Activated CD4-positive, alpha-beta T cell treated with anti-CD3 and anti-CD28 coated beads, Interleukin-2, amount 50 U/mL, for 48 hours (primary cell): ENCODE data around the gene MYRIP.
"Not testable (repeated sequence)": the region's sequence is repeated elsewhere in the genome, so short reads cannot be mapped to it uniquely, and the experiment has no call there.

Source experiments
- DNase-seq, 2 experiments: peaks; one replicate each; pipeline ENCODE4 v3.0.0-alpha.2; 2020

MYRIP gene

DNA sequence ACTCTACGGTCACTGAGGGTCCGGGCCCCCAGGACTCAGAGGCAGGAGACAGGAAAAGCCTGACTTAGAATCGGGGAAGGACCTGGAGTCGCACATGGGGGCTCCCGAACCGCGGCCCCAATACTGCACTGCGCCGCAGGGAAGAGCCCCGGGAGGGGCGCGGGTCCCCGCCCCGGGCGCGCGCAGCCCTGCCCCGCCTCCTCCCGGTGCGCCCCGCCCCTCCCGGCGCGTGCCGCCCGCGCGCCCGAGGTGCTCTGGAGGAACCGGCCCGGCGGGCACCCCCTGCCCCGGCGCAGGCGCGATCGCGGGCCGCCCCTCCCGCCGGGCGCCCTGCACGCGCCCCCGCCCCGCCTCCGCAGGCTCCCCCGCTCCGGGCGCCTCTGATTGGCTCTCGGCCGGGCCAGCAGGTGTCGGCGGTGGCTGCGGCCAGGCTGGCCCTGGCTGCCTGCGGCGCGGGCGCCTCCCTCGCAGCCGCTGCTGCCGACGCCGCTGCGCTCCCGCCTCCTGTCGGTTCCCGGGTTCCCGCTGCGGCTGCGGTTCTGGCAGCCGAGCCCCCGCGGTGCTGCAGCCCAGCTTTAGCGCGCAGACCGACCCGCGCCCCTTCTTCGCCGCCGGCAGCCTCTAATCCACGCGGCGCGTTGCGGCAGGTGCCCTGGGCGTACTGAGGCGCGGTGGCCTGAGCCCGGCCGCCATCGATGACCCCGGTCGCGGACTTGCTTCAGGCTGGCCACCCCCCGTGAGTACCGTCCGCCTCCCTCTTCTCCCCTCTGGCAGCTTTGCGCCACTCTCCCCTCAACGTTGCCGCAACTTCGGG lies at the start of gene MYRIP:
Gene MYRIP, plus strand, starts transcription at position 429 of the 814 bp plus-strand sequence. CDS start 91,208 bp downstream, outside the sequence.
- DNase-seq, result peak in 1 of 2 experiments; percentile 4

GRCh38 chr3:39760325-39760724 lies 49.1 kb upstream of the MYRIP start:
- DNase-seq, result no peak

- no peak for DNase-seq
These were observed 46.8 kb upstream of the MYRIP start for GRCh38 chr3:39762537-39763070.

DNA sequence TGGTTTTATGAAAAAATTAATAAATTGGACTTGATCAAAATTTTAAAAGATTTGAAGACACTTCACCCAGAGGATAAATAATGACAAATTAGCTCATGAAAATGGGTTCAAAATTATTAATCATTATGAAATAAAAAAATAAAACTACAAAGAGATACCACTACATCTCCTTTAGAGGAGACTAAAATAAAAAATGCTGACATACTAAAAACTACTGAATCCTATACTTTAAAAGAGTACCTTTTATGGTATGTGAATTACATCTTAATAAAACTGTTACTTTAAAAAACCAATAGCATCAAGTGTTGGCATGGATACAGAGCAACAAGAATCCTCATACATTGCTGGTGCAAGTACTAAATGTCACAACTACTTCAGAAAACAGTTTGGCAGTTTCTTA lies 46.0 kb upstream of the MYRIP start:
- DNase-seq, result no peak

DNA sequence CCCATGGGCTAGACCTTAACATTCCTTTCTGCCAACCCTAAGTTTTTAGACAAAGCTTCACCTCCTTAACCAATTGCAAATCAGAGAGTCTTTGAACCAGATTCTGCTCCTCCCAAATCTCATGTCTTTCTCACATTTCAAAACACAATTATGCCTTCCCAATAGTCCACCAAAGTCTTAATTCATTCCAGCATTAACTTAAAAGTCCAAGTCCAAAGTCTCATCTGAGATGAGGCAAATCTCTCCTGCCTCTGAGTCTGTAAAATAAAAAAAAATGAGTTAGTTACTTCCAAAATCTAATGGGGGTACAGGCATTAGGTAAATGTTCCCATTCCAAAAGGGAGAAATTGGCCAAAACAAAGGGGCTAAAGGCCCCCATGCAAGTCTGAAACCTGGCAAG lies 43.8 kb upstream of the MYRIP start:
- no peak for DNase-seq

DNA sequence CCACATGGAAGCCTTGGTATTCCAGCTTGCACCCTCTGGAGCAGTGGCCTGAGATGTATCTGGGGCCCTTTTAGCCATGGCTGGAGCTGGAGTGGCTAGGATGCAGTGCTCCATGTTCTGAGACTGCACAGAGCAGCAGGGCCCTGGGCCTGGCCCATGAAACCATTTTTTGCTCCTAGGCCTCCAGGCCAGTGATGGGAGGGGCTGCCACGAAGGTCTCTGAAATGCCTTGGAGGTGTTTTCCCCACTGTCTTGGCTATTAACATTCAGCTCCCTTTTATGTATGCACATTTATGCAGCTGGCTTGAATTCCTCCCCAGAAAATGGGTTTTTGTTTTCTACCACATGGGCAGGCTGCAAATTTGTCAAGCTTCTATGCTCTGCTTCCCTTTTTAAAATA lies 43.0 kb upstream of the MYRIP start:
- DNase-seq, result no peak

DNA sequence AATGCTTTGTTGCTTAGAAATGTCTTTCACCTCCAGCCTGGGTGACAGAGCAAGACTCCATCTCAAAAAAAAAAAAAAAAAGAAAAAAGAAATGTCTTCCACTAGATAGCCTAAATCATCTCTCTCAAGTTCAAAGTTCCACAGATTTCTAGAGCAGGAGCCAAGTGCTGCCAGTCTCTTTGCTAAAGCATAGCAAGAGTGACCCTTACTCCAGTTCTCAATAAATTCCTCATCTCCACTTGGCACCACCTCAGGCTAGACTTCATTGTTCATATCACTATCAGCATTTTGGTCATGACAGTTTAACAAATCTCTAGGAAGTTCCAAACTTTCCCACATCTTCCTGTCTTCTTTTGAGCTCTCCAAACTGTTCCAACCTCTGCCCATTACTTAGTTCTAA lies 42.5 kb upstream of the MYRIP start:
- not testable (repeated sequence) for DNase-seq

DNA sequence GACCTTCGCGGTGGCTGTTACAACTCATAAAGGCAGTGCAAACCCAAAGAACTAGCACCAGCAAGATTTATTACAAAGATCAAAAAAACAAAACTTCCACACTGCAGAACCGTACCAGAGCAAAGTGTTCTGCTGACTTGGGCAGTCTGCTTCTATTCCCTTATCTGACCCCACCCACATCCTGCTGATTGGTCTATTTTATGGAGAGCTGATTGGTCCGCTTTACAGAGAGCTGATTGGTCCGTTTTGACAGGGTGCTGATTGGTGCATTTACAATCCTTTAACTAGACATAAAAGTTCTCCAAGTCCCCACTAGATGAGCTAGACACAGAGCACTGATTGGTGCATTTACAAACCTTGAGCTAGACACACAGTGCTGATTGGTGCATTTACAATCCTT lies 31.2 kb upstream of the MYRIP start:
- DNase-seq, result not testable (repeated sequence)

DNA sequence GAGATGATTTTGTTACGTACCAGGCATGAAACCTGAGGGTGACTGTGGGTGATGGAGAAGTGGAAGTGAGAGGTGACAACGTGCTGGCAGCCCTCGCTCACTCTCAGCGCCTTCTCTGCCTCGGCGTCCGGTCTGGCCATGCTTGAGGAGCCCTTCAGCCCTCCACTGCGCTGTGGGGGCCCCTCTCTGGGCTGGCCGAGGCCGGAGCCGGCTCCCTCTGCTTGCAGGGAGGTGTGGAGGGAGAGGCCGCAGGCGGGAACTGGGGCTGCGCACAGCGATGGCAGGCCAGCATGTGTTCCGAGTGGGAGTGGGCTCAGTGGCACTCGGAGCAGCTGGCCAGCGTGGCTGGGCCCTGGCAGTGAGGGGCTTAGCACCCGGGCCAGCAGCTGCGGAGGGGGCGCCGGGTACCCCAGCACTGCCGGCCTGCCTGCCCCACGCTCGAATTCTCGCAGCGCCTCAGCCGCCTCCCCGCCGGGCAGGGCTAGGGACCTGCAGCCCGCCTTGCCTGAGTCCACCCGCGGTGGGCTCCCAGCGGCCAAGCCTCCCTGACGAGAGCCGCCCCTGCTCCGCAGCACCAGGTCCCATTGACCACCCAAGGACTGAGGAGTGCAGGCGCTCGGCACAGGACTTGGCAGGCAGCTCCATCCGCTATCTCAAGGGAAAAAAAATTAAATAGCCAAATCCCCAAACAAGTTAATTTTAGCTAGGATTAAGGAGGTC lies 29.7 kb upstream of the MYRIP start:
- DNase-seq, result no peak

- no peak for DNase-seq
These were observed 29.1 kb upstream of the MYRIP start for GRCh38 chr3:39780352-39780751.

DNA sequence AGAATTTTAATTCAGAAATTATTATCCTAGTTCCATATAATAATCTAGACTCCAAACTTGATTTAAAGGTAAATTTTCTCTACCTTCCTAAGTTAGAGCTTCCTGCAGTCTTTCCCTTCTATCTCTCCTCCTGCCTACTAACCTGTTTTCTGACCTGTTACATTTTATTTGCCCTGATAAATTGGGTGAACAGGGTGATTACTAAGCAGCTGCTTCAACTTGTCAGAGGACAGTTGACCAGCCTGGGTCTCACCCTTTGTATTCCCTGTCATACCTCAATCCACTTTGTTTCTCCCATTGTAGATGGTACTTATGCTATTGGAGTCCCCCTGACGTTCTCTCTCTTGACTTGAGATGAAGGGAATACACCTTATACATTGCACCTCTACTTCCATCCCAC lies 28.4 kb upstream of the MYRIP start:
- no peak for DNase-seq

DNA sequence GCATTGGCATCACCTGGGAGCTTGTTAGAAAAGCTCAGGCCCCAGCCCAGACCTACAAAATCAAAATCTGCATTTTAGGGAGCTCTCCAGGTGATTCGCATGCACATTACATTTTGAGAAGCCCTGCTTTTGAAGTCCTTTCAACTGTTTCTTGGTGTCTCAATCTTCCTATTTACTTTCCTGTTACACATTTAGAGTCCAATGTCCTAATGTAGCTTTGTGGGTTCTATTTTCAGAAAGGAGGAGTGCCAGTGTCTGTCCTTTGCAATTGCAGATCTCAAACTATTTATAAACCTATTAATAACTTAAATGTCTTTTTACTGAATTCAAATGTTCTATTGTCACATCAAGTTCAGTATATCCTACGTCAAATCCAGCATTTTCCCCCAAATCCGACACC lies 27.8 kb upstream of the MYRIP start:
- no peak for DNase-seq

DNA sequence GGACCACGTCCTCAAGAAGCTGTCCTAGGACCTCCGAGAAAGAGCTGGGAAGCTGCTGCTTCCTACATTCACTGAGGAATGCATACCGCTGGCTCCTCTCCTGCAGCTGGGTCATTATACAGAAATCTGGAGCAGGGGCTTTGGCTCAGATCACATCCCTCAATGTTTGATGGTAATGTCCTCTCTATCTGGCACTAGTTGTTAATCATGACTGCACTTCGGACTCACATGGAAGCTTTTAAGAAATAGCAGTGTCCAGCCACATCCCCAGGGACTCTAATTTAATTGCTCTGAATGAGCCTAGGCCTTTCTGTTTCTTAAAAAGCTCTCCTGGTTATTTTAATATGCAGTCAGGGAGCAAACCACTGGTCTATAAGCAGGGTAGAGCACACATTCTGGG lies 25.7 kb upstream of the MYRIP start:
- DNase-seq, result no peak

GRCh38 chr3:39784922-39785321 lies 24.5 kb upstream of the MYRIP start:
- DNase-seq, result no peak

DNA sequence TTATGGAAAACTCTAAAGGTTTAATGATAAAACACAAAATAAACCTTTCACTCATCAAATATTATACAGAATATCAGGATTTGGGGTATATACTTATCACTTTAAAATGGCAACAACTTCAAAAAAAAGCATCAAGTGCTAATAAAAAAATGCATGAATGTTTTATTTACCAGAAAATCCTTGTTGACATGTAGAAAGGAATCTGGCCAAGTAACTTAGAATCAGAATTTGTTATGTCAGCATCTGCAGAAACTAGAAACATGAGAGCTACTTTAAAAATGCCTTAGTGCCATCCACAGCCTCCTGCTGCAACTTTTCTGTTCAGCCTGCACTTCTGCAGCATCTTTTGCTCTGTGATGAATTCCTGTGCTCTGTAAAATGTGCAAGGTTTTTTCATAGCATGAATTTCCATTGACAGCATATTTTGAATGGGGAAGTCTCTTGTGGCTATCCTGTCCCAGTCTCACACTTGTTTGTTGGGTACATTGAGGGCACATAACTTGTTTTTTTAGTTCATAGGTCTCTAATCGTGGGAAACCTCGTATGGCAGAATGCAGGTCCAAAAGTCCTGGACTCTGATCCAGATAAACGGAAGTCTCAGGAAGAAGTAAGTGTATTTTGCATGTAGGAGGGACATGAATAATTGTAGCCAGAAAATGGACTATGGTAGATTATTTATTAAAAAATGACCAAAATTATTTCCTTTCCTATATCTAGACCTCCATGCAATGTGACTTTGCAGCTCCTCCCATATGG lies 21.1 kb upstream of the MYRIP start:
- no peak for DNase-seq

GRCh38 chr3:39791603-39792002 lies 17.8 kb upstream of the MYRIP start:
- DNase-seq, result no peak

DNA sequence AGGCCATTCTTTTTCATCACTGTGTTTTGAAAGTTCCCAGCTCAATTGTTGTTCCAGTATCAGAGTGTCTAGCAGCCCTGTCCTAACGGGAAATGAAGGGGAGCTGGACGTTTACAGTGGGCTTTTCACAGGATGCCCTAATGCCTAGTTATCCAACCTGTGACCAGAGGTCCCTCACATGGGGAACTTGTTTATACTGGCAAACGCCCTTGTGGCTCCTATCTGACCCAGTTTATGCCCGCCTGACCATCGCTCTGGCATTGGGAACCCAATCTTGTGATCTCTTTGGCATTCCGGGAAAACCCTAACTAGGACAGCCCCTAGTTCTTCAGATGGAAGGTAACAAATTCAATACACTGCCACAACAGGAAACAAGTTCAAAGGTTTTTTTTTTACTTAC lies 14.5 kb upstream of the MYRIP start:
- no peak for DNase-seq

GRCh38 chr3:39801216-39801615 lies 8.2 kb upstream of the MYRIP start:
- no peak for DNase-seq

DNA sequence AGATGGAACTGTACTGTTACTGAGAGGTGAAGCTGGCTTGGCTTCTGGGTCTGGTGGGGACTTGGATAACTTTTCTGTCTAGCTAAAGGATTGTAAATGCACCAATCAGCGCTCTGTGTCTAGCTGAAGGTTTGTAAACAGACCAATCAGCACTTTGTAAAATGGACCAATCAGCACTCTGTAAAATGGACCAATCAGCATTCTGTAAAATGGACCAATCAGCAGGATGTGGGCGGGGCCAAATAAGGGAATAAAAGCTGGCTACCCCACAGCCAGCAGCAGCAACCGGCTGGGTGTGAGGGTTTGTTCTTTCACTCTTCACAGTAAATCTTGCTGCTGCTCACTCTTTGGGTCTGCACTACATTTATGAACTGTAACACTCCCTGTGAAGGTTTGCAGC lies 6.9 kb upstream of the MYRIP start:
- DNase-seq, result not testable (repeated sequence)

GRCh38 chr3:39803956-39804355 lies 5.5 kb upstream of the MYRIP start:
- DNase-seq, result no peak

DNA sequence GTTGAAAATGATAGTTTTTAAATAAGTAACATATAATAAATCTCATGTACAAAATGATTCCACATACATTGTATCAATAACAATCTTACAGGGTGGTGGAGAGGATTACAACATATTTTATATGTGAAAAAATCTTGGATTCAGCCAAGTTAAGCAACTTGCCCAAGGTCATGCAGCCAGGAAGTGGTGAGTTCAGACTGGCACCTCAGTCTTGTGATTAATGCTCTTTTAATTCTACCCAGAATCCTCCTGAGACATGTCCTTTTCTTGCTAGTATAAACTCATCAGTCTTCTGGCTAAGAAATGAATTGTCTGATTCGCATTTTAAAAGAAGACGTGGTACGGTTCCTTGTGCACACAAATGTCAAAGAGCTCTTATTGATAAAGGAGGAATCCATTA lies 4.5 kb upstream of the MYRIP start:
- no peak for DNase-seq

DNA sequence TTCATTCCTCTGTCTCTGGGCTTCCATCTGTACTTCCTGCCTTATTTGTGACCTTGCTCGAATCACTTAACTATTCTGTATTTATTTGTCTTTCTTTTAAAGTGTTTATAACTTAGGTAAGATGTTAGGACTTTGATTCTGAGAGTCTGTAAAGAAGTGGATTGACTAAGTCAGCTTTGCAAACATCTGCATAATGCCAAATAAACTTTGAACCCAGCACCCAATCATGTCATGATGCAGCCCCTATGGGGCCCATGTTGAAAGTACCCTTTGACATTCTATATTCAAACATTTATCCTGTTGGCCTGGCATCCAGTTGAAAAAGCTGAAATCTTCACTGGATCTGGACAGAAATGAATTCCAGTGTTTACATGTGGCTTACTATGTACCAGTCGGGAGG lies 3.8 kb upstream of the MYRIP start:
- no peak for DNase-seq

- DNase-seq, result no peak
These were observed 2.6 kb upstream of the MYRIP start for GRCh38 chr3:39806820-39807219.
